Measurements from ENCODE around the gene ANTXR2. TPM values are rescaled to one million over a fixed set of nuclear protein-coding genes. Genes with fewer than 3 reads are reported as not detected.

Gene ANTXR2
- total and polyA plus RNA-seq, 2 of the 13 experiments (the other 11 are each of a cell fraction or from before 2014, with no cell fraction given): 4.6 to 14.5 TPM

- Histone ChIP-seq H3K9me3 (ENCODE audit: low read length) (no peaks in the 10 kb centered on the region), H4K20me1 (ENCODE audit: insufficient read depth, low read length) (no peaks in the 10 kb centered on the region), H3K4me1 (ENCODE audit: insufficient read depth, low read length) (peaks cover 33% of the 10 kb centered on the region), H3K79me2 (ENCODE audit: insufficient read depth, low read length) (no peaks in the 10 kb centered on the region), H3K36me3 (replicated peaks in 1 of 2; ENCODE audit: control insufficient read depth in 1 of 2, insufficient read depth in 2 of 2, low read length in 2 of 2) (no peaks in the 10 kb centered on the region; a peak in 1 of 5 replicates), H3K4me3 (replicated peaks in 1 of 3; ENCODE audit: insufficient read depth in 1 of 3, low read depth in 2 of 3, low read length in 3 of 3) (peak overlapping the region; percentile 85 to 90 (median 90)), H2AFZ (ENCODE audit: low read length) (no peak overlapping the region), H3K27me3 (ENCODE audit: control insufficient read depth in 1 of 2, insufficient read depth in 2 of 2, low read length in 2 of 2) (no peaks in the 10 kb centered on the region), H3K27ac (ENCODE audit: extremely low read length, insufficient read depth, low read length) (no peak overlapping the region), H3K4me2 (ENCODE audit: low read depth, low read length) (peak overlapping the region; percentile 76), H3K9ac (ENCODE audit: insufficient read depth, low read depth, low read length) (peak overlapping the region; percentile 71)
- WGBS (ENCODE audit: low lambda C conversion rate): 3% methylated on average over 10 of the region's 15 CpGs
- ChIA-PET CTCF (ENCODE audit: low intra/inter-chr PET ratio, low total read pairs) (no interaction called here), POLR2A (interaction anchor here (1.0 to 2.4 kb wide), 2 partner anchors 9 to 54 kb away, joined by 3 to 5 read pairs; no protein-coding TSS in a partner anchor)
- no peak for DNase-seq (ENCODE audit: low spot score)
- no TSS peak for BruUV-seq (replicated peaks)
- intact Hi-C loops (cut with micrococcal nuclease; ENCODE audit: unreplicated experiment) (loop anchor here (1.0 to 2.0 kb wide), 3 partner anchors 9 to 113 kb away; no protein-coding TSS in a partner anchor), in situ Hi-C loops (cut with HindIII; ENCODE audit: extremely low pct_ligation_motif_present, low pct_unique_long_range_greater_than_20kb) (loop anchor here (10.0 kb wide), 1 partner anchor 157 kb away; no protein-coding TSS in a partner anchor)
- FAIRE-seq: no peak
- peak; percentile 30 for ATAC-seq
- TF ChIP-seq FOXA3 (CRISPR knock-in tag; IDR thresholded peaks at IDR 0.05): 0 out of 2 replicates have a peak, but pooled peaks have one; percentile 6
- TF ChIP-seq NCOA1 (CRISPR knock-in tag; IDR thresholded peaks at IDR 0.05): no peak
- 0 out of 2 replicates have a peak, but pooled peaks have one; percentile 13 for TF ChIP-seq ZNF33A (CRISPR knock-in tag; IDR thresholded peaks at IDR 0.05; ENCODE audit: borderline replicate concordance)
- 0 out of 2 replicates have a peak, but pooled peaks have one; percentile 4 for TF ChIP-seq ETV6 (CRISPR knock-in tag; conservative IDR thresholded peaks at IDR 0.05)
- TF ChIP-seq ZNF800 (CRISPR knock-in tag; IDR thresholded peaks at IDR 0.05): 0 out of 2 replicates have a peak, but pooled peaks have one; percentile 34
- no peak for TF ChIP-seq ZNF576 (CRISPR knock-in tag; IDR thresholded peaks at IDR 0.05)
Measured at GRCh38 chr4:80071604-80072227, 1.3 kb downstream of the ANTXR2 start.

Measured in HepG2 (cell line).